Measurements from ENCODE around the gene CLSTN1.
A peak's percentile ranks its signal among the peaks of the same experiment; 100 is the strongest.

The CLSTN1 gene

GRCh38 chr1:9823943-9824701 lies at the start of gene CLSTN1:
CLSTN1 (minus strand) TSS chr1:9823965; CDS start chr1:9823733, 232 bp downstream.
- peak; percentile 74 to 87 for DNase-seq (ENCODE audit: low read depth in 2 of 2)

GRCh38 chr1:9873385-9873784 lies 49.6 kb upstream of the CLSTN1 start:
- no peak for DNase-seq (ENCODE audit: low read depth in 2 of 2)

- no peak for DNase-seq (ENCODE audit: low read depth in 2 of 2)
Observed at GRCh38 chr1:9872430-9873165, 48.8 kb upstream of the CLSTN1 start.

- no peak for DNase-seq (ENCODE audit: low read depth in 2 of 2)
Observed at GRCh38 chr1:9871707-9872425, 48.1 kb upstream of the CLSTN1 start.

GRCh38 chr1:9871021-9871420 lies 47.3 kb upstream of the CLSTN1 start:
- DNase-seq (ENCODE audit: low read depth in 2 of 2), result no peak

- no peak for DNase-seq (ENCODE audit: low read depth in 2 of 2)
Observed at GRCh38 chr1:9870572-9870971, 46.8 kb upstream of the CLSTN1 start.

- no peak for DNase-seq (ENCODE audit: low read depth in 2 of 2)
Observed at GRCh38 chr1:9869831-9870251, 46.1 kb upstream of the CLSTN1 start.

- no peak for DNase-seq (ENCODE audit: low read depth in 2 of 2)
Observed at GRCh38 chr1:9868244-9868590, 44.5 kb upstream of the CLSTN1 start.

- peak; percentile 71 to 75 for DNase-seq (ENCODE audit: low read depth in 2 of 2)
Observed at GRCh38 chr1:9867408-9868243, 43.9 kb upstream of the CLSTN1 start.

- DNase-seq (ENCODE audit: low read depth in 2 of 2), result no peak
Observed at GRCh38 chr1:9866836-9867235, 43.1 kb upstream of the CLSTN1 start.

GRCh38 chr1:9865724-9866123 lies 42.0 kb upstream of the CLSTN1 start:
- DNase-seq (ENCODE audit: low read depth in 2 of 2), result no peak

- DNase-seq (ENCODE audit: low read depth in 2 of 2), result no peak
Observed at GRCh38 chr1:9863371-9863770, 39.6 kb upstream of the CLSTN1 start.

GRCh38 chr1:9861360-9861759 lies 37.6 kb upstream of the CLSTN1 start:
- no peak for DNase-seq (ENCODE audit: low read depth in 2 of 2)

- no peak for DNase-seq (ENCODE audit: low read depth in 2 of 2)
Observed at GRCh38 chr1:9860887-9861286, 37.1 kb upstream of the CLSTN1 start.

GRCh38 chr1:9859281-9860014 lies 35.7 kb upstream of the CLSTN1 start:
- DNase-seq (ENCODE audit: low read depth in 2 of 2), result no peak

- no peak for DNase-seq (ENCODE audit: low read depth in 2 of 2)
Observed at GRCh38 chr1:9858293-9859035, 34.7 kb upstream of the CLSTN1 start.

GRCh38 chr1:9855186-9855585 lies 31.4 kb upstream of the CLSTN1 start:
- no peak for DNase-seq (ENCODE audit: low read depth in 2 of 2)

- no peak for DNase-seq (ENCODE audit: low read depth in 2 of 2)
Observed at GRCh38 chr1:9853249-9853595, 29.5 kb upstream of the CLSTN1 start.

- no peak for DNase-seq (ENCODE audit: low read depth in 2 of 2)
Observed at GRCh38 chr1:9852410-9853248, 28.9 kb upstream of the CLSTN1 start.

GRCh38 chr1:9852004-9852403 lies 28.2 kb upstream of the CLSTN1 start:
- no peak for DNase-seq (ENCODE audit: low read depth in 2 of 2)
